ENCODE results near the gene PTGR3.

DNA sequence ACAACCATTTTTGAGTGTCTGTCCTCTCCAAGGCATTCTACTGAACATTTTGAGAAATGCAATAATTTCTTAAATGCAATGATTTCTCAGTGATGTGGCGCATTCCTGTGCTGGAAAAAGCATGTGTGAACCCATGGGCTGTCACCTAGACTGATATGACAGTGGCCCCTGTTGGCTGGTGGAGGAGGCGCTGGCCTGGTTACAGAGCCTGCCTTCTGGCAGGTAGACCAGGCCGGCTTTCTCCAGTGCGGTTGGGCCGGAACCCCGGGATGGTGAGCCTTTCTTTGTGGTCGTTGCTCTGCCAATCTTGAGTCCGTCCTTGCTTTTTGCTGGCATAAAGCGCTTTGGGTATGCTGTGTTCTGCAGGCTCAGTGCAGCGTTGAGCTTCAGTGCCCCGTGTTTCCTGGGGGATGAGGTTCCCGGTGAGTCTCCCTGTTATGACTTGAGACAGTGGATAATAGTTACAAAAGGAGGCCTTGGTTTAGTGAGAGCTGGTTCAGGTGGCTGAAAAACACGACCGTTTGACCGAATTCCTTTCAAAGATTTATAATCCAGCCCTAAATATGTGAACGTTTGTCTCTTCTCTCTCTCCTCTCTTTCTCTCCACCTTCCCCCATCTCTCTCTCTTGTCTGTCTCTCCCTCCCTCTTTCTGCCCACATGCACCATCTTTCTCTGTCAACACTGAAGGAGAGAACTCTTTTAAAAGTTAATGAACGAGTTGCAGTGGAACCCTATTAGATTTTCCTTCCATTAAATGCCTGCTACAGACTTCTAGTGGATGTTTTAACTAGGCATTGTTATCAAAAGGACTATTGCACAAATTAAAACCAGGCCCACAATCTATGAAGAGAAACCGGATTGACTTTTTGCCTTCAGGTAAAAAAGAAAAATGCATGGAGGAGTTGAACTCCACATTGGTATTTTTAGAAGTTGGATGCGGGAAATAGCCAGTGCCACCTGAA lies 35.7 kb upstream of the PTGR3 start:
- TF ChIP-seq, protein P1, sequence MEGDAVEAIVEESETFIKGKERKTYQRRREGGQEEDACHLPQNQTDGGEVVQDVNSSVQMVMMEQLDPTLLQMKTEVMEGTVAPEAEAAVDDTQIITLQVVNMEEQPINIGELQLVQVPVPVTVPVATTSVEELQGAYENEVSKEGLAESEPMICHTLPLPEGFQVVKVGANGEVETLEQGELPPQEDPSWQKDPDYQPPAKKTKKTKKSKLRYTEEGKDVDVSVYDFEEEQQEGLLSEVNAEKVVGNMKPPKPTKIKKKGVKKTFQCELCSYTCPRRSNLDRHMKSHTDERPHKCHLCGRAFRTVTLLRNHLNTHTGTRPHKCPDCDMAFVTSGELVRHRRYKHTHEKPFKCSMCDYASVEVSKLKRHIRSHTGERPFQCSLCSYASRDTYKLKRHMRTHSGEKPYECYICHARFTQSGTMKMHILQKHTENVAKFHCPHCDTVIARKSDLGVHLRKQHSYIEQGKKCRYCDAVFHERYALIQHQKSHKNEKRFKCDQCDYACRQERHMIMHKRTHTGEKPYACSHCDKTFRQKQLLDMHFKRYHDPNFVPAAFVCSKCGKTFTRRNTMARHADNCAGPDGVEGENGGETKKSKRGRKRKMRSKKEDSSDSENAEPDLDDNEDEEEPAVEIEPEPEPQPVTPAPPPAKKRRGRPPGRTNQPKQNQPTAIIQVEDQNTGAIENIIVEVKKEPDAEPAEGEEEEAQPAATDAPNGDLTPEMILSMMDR (IDR thresholded peaks at IDR 0.05; ENCODE audit: low read depth, low read length): no peak
- no peak for TF ChIP-seq POLR2A (IDR thresholded peaks at IDR 0.05; ENCODE audit: extremely low read depth, insufficient read length)
